ENCODE data around the gene KIF3C. TPM values are rescaled to one million over a fixed set of nuclear protein-coding genes. Genes with fewer than 3 reads are reported as not detected.
"Not testable (repeated sequence)": the region's sequence is repeated elsewhere in the genome, so short reads cannot be mapped to it uniquely, and the experiment has no call there.

Gene KIF3C
- total RNA-seq, 1 donor from 2014 or later = 3.7 TPM

DNA sequence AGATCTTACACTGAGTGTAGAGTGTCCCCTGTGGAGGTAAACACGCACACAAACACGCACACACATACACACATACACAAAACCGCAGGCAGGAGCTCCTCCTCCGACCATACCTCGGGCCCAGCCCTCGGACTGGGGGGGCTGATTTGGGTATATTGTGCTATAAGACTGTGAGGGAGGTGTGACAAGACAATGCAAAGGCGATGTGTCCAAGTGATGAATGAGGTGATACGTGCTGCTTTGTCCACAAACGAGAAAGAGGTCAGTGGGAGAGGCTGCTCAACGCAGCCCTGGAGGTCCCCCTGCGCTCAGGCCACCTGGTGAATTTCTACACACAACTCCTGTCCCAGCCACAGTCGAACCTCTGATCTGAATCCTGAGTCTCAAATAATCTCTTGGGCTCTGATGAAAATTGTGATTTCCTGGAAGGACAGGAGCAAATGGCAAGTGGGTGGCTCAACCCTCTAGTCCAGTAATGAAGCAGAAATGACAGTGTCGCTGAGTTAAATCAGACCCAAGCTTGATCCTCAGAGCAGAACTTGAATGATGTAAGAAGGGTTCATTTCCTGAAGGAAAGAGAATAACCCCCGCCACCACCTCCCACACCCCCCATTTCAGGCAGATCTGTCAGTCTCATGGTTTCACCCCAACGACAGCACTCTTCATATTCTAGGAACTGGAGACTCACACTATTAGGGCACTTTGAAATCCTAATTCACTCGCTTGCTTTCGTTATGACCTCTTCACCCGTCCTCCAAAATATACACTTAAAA is 55.1 kb downstream of the KIF3C start:
- Histone ChIP-seq H3K4me1 (ENCODE audit: control insufficient read depth in 3 of 3, insufficient read depth in 3 of 3, low read length in 3 of 3) (no peaks in the 10 kb centered on the region), H3K9ac (ENCODE audit: low read depth in 1 of 3, low read length in 3 of 3) (no peak overlapping the region), H3K9me3 (ENCODE audit: control insufficient read depth in 3 of 3, low read length in 3 of 3) (no peaks in the 10 kb centered on the region), H3K4me3 (ENCODE audit: low read length in 3 of 3) (no peak overlapping the region), H3K27ac (ENCODE audit: low read depth, low read length) (no peak overlapping the region), H3K27me3 (ENCODE audit: control insufficient read depth in 3 of 3, insufficient read depth in 3 of 3, low read length in 3 of 3) (no peaks in the 10 kb centered on the region), H3K36me3 (ENCODE audit: control insufficient read depth in 3 of 3, insufficient read depth in 3 of 3, low read length in 3 of 3) (peaks cover 5 to 20% (median 15%) of the 10 kb centered on the region in 3 donors)

DNA sequence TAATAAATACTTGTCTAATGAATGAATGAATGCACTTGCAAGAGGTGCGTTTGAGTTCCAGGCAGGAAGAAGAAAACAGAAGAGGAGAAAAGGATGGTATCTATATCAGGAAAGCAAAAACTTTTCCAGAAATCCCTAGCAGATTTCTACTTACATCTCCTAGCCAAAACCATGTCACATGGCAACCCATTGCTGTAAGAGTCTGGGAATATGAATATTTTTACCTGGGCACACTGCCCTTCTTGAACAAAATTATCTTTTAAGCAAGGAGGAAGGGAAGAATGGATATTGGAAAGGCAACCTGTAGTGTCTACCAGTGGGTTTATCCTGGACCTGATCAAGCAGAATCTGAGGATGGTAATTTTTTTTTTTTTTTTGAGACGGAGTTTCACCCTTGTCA is 59.8 kb downstream of the KIF3C start:
- Histone ChIP-seq H3K4me1 (ENCODE audit: control insufficient read depth in 3 of 3, insufficient read depth in 3 of 3, low read length in 3 of 3) (no peaks in the 10 kb centered on the region), H3K27ac (ENCODE audit: low read depth, low read length) (no peak overlapping the region), H3K36me3 (ENCODE audit: control insufficient read depth in 3 of 3, insufficient read depth in 3 of 3, low read length in 3 of 3) (peaks cover 2 to 6% (median 3%) of the 10 kb centered on the region in 3 donors), H3K27me3 (ENCODE audit: control insufficient read depth in 3 of 3, insufficient read depth in 3 of 3, low read length in 3 of 3) (no peaks in the 10 kb centered on the region), H3K9me3 (ENCODE audit: control insufficient read depth in 3 of 3, low read length in 3 of 3) (no peaks in the 10 kb centered on the region), H3K4me3 (ENCODE audit: low read length in 3 of 3) (no peak overlapping the region), H3K9ac (ENCODE audit: low read depth in 1 of 3, low read length in 3 of 3) (no peak overlapping the region)

DNA sequence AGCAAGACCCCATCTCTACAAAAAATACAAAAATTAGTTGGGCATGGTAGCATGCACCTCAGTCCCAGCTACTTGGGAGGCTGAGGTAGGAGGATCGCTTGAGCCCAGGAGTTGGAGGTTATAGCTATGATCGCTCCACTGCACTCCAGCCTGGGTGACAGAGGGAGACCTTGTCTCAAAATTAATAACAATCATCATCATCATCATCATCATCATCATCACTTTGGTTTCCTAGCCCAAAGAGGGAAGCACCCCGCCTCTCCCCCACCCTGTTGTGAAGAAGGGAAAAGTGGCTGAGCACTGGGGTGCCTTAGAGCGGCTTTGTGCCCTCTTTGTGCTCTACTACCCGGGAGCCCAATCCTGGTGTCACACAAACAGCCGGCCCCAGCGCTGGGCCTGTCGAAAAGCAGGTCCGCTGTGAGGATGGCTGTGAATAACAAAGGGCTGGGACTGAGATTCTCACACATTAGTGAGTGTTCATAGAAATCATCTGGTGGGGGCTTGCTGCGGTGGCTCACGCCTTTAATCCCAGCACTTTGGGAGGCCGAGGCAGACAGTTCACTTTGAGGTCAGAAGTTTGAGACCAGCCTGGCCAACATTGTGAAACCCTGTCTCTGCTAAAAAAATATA is 61.4 kb downstream of the KIF3C start:
- Histone ChIP-seq H3K9me3 (ENCODE audit: control insufficient read depth in 3 of 3, low read length in 3 of 3) (no peaks in the 10 kb centered on the region), H3K36me3 (ENCODE audit: control insufficient read depth in 3 of 3, insufficient read depth in 3 of 3, low read length in 3 of 3) (no peaks in the 10 kb centered on the region), H3K27me3 (ENCODE audit: control insufficient read depth in 3 of 3, insufficient read depth in 3 of 3, low read length in 3 of 3) (no peaks in the 10 kb centered on the region), H3K27ac (ENCODE audit: low read depth, low read length) (no peak overlapping the region), H3K4me1 (ENCODE audit: control insufficient read depth in 3 of 3, insufficient read depth in 3 of 3, low read length in 3 of 3) (no peaks in the 10 kb centered on the region), H3K4me3 (ENCODE audit: low read length in 3 of 3) (no peak overlapping the region), H3K9ac (ENCODE audit: low read depth in 1 of 3, low read length in 3 of 3) (no peak overlapping the region)

DNA sequence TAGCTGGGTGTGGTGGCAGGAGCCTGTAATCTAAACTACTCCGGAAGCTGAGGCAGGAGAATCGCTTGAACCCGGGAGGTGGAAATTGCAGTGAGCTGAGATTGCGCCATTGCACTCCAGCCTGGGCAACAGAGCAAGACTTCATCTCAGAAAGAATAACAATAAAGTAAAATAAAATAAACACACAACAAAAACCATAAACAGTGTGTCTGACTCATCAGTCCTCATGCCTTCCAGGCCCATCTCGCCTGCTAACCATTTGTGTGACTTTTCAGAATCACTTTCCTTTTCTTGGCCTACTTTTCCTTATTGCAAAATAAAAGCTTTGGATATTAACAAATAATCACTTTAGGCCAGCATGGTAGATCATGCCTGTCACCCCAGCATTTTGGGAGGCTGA is 62.0 kb downstream of the KIF3C start:
- no peaks in the 10 kb centered on the region for H3K9me3 ChIP-seq (ENCODE audit: control insufficient read depth in 3 of 3, low read length in 3 of 3)
- no peak overlapping the region for H3K27ac ChIP-seq (ENCODE audit: low read depth, low read length)
- H3K4me1 ChIP-seq (ENCODE audit: control insufficient read depth in 3 of 3, insufficient read depth in 3 of 3, low read length in 3 of 3) = no peaks in the 10 kb centered on the region
- no peaks in the 10 kb centered on the region for H3K27me3 ChIP-seq (ENCODE audit: control insufficient read depth in 3 of 3, insufficient read depth in 3 of 3, low read length in 3 of 3)
- H3K9ac ChIP-seq (ENCODE audit: low read depth in 1 of 3, low read length in 3 of 3) = no peak overlapping the region
- no peak overlapping the region for H3K4me3 ChIP-seq (ENCODE audit: low read length in 3 of 3)
- no peaks in the 10 kb centered on the region for H3K36me3 ChIP-seq (ENCODE audit: control insufficient read depth in 3 of 3, insufficient read depth in 3 of 3, low read length in 3 of 3)

DNA sequence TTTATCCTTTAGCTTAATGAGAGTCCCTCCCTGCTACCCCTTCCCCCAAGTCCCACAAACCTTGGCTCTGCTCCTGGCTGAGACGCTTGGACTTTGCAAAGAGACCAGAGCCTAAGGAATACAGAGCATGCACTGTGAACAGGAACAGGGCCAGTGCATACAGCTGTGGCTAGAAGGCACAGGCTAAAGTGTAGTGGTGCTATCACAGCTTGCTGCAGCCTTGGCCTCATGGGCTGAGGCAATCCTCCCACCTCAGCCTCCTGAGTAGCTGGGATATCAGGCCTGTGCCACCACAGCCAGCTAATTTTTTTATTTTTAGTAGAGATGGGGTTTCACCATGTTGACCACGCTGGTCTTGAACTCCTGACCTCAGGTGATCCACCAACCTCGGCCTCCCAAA is 64.5 kb downstream of the KIF3C start:
- H3K4me1 ChIP-seq (ENCODE audit: control insufficient read depth in 3 of 3, insufficient read depth in 3 of 3, low read length in 3 of 3) = no peaks in the 10 kb centered on the region
- H3K27me3 ChIP-seq (ENCODE audit: control insufficient read depth in 3 of 3, insufficient read depth in 3 of 3, low read length in 3 of 3) = no peaks in the 10 kb centered on the region
- H3K4me3 ChIP-seq (ENCODE audit: low read length in 3 of 3) = no peak overlapping the region
- H3K27ac ChIP-seq (ENCODE audit: low read depth, low read length) = no peak overlapping the region
- no peaks in the 10 kb centered on the region for H3K9me3 ChIP-seq (ENCODE audit: control insufficient read depth in 3 of 3, low read length in 3 of 3)
- no peak overlapping the region for H3K9ac ChIP-seq (ENCODE audit: low read depth in 1 of 3, low read length in 3 of 3)
- H3K36me3 ChIP-seq (ENCODE audit: control insufficient read depth in 3 of 3, insufficient read depth in 3 of 3, low read length in 3 of 3) = no peaks in the 10 kb centered on the region

DNA sequence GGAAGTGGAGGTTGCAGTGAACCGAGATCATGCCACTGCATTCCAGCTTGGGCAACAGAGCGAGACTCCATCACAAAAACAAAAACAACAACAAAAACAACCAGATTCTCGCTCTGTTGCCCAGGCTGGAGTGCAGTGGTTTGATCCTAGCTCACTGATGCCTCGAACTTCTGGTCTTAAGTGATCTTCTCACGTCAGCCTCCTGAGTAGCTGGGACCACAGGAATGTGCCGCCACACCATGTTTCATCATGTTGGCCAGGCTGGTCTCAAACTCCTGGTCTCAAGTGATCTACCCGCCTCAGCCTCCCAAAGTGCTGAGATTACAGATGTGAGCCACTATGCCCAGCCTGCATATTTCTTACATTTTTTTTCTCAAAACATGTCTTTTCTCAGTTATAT is 64.9 kb downstream of the KIF3C start:
- H3K4me3 ChIP-seq (ENCODE audit: low read length in 3 of 3); H3K4me1 ChIP-seq (ENCODE audit: control insufficient read depth in 3 of 3, insufficient read depth in 3 of 3, low read length in 3 of 3); H3K36me3 ChIP-seq (ENCODE audit: control insufficient read depth in 3 of 3, insufficient read depth in 3 of 3, low read length in 3 of 3); H3K9me3 ChIP-seq (ENCODE audit: control insufficient read depth in 3 of 3, low read length in 3 of 3); H3K27me3 ChIP-seq (ENCODE audit: control insufficient read depth in 3 of 3, insufficient read depth in 3 of 3, low read length in 3 of 3); H3K27ac ChIP-seq (ENCODE audit: low read depth, low read length); H3K9ac ChIP-seq (ENCODE audit: low read depth in 1 of 3, low read length in 3 of 3): not testable (repeated sequence)

DNA sequence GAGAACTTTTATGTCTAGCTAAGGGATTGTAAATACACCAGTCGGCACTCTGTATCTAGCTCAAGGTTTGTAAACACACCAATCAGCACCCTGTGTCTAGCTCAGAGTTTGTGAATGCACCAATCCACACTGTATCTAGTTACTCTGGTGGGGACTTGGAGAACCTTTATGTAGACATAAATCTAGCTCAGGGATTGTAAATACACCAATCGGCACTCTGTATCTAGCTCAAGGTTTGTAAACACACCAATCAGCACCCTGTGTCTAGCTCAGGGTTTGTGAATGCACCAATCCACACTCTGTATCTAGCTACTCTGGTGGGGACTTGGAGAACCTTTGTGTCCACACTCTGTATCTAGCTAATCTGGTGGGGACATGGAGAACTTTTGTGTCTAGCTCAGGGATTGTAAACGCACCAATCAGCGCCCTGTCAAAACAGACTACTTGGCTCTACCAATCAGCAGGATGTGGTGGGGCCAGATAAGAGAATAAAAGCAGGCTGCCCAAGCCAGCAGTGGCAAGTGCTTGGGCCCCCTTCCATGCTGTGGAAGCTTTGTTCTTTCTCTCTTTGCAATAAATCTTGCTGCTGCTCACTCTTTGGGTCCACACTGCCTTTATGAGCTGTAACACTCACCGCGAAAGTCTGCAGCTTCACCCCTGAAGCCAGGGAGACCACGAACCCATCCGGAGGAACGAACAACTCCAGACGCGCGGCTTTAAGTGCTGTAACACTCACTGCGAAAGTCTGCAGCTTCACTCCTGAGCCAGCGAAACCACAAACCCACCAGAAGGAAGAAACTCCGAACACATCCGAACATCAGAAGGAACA is 66.1 kb downstream of the KIF3C start:
- H3K36me3 ChIP-seq (ENCODE audit: control insufficient read depth in 3 of 3, insufficient read depth in 3 of 3, low read length in 3 of 3); H3K27me3 ChIP-seq (ENCODE audit: control insufficient read depth in 3 of 3, insufficient read depth in 3 of 3, low read length in 3 of 3); H3K4me1 ChIP-seq (ENCODE audit: control insufficient read depth in 3 of 3, insufficient read depth in 3 of 3, low read length in 3 of 3); H3K9me3 ChIP-seq (ENCODE audit: control insufficient read depth in 3 of 3, low read length in 3 of 3); H3K27ac ChIP-seq (ENCODE audit: low read depth, low read length); H3K4me3 ChIP-seq (ENCODE audit: low read length in 3 of 3); H3K9ac ChIP-seq (ENCODE audit: low read depth in 1 of 3, low read length in 3 of 3): not testable (repeated sequence)

DNA sequence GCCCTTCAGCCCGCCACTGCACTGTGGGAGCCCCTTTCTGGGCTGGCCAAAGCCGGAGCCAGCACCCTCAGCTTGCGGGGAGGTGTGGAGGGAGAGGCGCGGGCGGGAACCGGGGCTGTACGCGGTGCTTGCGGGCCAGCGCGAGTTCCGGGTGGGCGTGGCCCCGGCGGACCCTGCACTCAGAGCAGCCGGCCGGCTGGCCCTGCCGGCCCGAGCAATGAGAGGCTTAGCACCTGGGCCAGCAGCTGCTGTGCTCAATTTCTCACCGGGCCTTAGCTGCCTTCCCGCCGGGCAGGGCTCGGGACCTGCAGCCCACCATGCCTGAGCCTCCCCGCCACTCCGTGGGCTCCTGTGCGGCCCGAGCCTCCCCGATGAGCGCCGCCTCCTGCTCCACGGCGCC is 66.9 kb downstream of the KIF3C start:
- H3K27ac ChIP-seq (ENCODE audit: low read depth, low read length); H3K36me3 ChIP-seq (ENCODE audit: control insufficient read depth in 3 of 3, insufficient read depth in 3 of 3, low read length in 3 of 3); H3K9me3 ChIP-seq (ENCODE audit: control insufficient read depth in 3 of 3, low read length in 3 of 3); H3K9ac ChIP-seq (ENCODE audit: low read depth in 1 of 3, low read length in 3 of 3); H3K4me1 ChIP-seq (ENCODE audit: control insufficient read depth in 3 of 3, insufficient read depth in 3 of 3, low read length in 3 of 3); H3K4me3 ChIP-seq (ENCODE audit: low read length in 3 of 3); H3K27me3 ChIP-seq (ENCODE audit: control insufficient read depth in 3 of 3, insufficient read depth in 3 of 3, low read length in 3 of 3): not testable (repeated sequence)

DNA sequence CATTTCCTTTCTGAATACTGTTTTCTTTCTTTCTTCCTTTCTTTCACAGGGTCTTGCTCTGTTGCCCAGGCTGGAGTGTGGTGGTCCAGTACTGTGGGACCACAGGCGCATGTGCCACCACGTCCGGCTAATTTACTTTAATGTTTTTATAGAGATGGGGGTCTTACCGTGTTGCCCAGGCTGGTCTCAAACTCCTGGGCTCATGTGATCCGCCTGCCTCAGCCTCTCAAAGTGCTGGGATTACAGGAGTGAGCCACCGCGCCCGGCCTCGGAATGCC is 68.7 kb downstream of the KIF3C start:
- H3K36me3 ChIP-seq (ENCODE audit: control insufficient read depth in 3 of 3, insufficient read depth in 3 of 3, low read length in 3 of 3); H3K27ac ChIP-seq (ENCODE audit: low read depth, low read length); H3K4me3 ChIP-seq (ENCODE audit: low read length in 3 of 3); H3K9me3 ChIP-seq (ENCODE audit: control insufficient read depth in 3 of 3, low read length in 3 of 3); H3K9ac ChIP-seq (ENCODE audit: low read depth in 1 of 3, low read length in 3 of 3); H3K27me3 ChIP-seq (ENCODE audit: control insufficient read depth in 3 of 3, insufficient read depth in 3 of 3, low read length in 3 of 3); H3K4me1 ChIP-seq (ENCODE audit: control insufficient read depth in 3 of 3, insufficient read depth in 3 of 3, low read length in 3 of 3): not testable (repeated sequence)
